Testis (tissue), 2 donors: Measurements from ENCODE around the gene KRTAP19-6.

ENCODE experiments used
- CTCF ChIP-seq, 3 experiments: fragments of 450-650 bp in 2 of 3; fragments of 200-600 bp in 1 of 3; sonication (generic) in 1 of 3; IDR thresholded peaks; one replicate each; pipeline ENCODE4 v1.5.1; 2016 to 2019; ENCODE audit warnings: antibody characterized with exemption in 3 of 3, mild to moderate bottlenecking in 2 of 3, moderate library complexity in 1 of 3
- POLR2A ChIP-seq: fragments of 450-650 bp; IDR thresholded peaks from one replicate; pipeline ENCODE4 v1.6.1; 2017; ENCODE audit warnings: antibody characterized with exemption, mild to moderate bottlenecking, moderate library complexity

DNA sequence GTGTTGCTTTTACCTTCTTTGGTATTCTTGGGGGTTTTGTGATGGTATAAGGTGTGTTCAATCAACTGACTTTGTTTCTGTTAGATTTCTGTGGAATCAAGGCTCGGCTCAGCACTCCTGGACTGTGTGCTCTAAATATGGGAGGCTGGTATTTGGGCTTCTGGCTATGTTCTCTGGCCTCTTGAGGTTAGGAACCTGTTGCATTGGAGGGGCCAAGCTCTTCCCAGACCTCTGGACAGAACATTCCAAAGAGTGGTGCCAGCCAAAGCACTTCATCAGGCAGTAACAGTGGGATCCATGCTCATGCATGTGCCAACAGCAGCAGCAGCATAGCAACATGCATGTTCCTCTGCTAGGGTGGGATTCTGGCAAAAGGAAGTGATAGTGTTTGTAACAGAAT lies 11.1 kb upstream of the KRTAP19-6 start:
- no peak for TF ChIP-seq CTCF (IDR thresholded peaks at IDR 0.05)
- TF ChIP-seq POLR2A: no peak
